OCI-LY7 (cell line): ENCODE data around the gene NCKAP5. TPM values are rescaled to one million over a fixed set of nuclear protein-coding genes. Genes with fewer than 3 reads are reported as not detected.

ENCODE experiments used
- BruUV-seq: library from RNA; stranded (reverse); fragments of 400-500 nt; replicated peaks from 2 replicates; lab custom pipeline; 2021; lab: Mats Ljungman, UMichigan
- CTCF ChIA-PET: fragments of 300-600 bp; sonication (Branson Sonifier 250); formaldehyde crosslinking; loops from one replicate; lab custom pipeline; 2022; ENCODE audit warnings: antibody characterized with exemption; ENCODE audit not compliant: unreplicated experiment; lab: Charles Lee
- POLR2A ChIA-PET: fragments of 300-600 bp; sonication (Branson Sonifier 250); formaldehyde crosslinking; loops from one replicate; lab custom pipeline; 2022; ENCODE audit warnings: antibody characterized with exemption; lab: Charles Lee
- DNase-seq: peaks from one replicate; pipeline ENCODE4 v3.0.0-alpha.2; 2015; ENCODE audit warnings: low spot score
- H2AFZ ChIP-seq: fragments of 200-600 bp; sonication (generic), shearing (Covaris generic); 2 replicates; pipeline ENCODE4 v1.6.1; 2014; ENCODE audit warnings: mild to moderate bottlenecking, antibody characterized with exemption, low read length, moderate library complexity
- H3K27ac ChIP-seq: fragments of 200-600 bp; sonication (generic); 2 replicates; pipeline ENCODE4 v1.5.1; 2014; ENCODE audit warnings: mixed run types, low read depth, mild to moderate bottlenecking, moderate library complexity, low read length, inconsistent platforms; ENCODE audit not compliant: poor library complexity, severe bottlenecking
- H3K36me3 ChIP-seq: fragments of 200-600 bp; sonication (generic); 2 replicates; pipeline ENCODE4 v1.6.1; 2014; ENCODE audit warnings: mild to moderate bottlenecking, antibody characterized with exemption, low read length, moderate library complexity, mixed read lengths; ENCODE audit not compliant: insufficient read depth
- H3K4me1 ChIP-seq: fragments of 200-600 bp; sonication (generic); 2 replicates; pipeline ENCODE4 v1.5.1; 2014; ENCODE audit warnings: mild to moderate bottlenecking, low read length; ENCODE audit not compliant: insufficient read depth, poor library complexity, severe bottlenecking
- H3K4me2 ChIP-seq: fragments of 200-600 bp; sonication (generic); 2 replicates; pipeline ENCODE4 v1.6.1; 2014; ENCODE audit warnings: mild to moderate bottlenecking, low read length
- H3K4me3 ChIP-seq: fragments of 200-600 bp; sonication (generic); 2 replicates; pipeline ENCODE4 v1.5.1; 2014; ENCODE audit warnings: mild to moderate bottlenecking, low read depth, low read length; ENCODE audit not compliant: poor library complexity, severe bottlenecking
- H3K79me2 ChIP-seq: fragments of 200-600 bp; sonication (generic); 2 replicates; pipeline ENCODE4 v1.6.1; 2016; ENCODE audit warnings: low read depth, mild to moderate bottlenecking, low read length, moderate library complexity, mixed read lengths; ENCODE audit not compliant: insufficient read depth
- H3K9me2 ChIP-seq: fragments of 200-600 bp; sonication (generic); 2 replicates; pipeline ENCODE4 v1.6.1; 2016; ENCODE audit warnings: mild to moderate bottlenecking, low read length, mixed read lengths; ENCODE audit not compliant: insufficient read depth
- H3K9me3 ChIP-seq: fragments of 200-600 bp; sonication (generic); 2 replicates; pipeline ENCODE4 v1.6.1; 2014; ENCODE audit warnings: mild to moderate bottlenecking, mixed run types, low read length, mixed read lengths
- H4K20me1 ChIP-seq: fragments of 200-600 bp; sonication (generic); 2 replicates; pipeline ENCODE4 v1.6.1; 2014; ENCODE audit warnings: mild to moderate bottlenecking, antibody characterized with exemption, low read length, moderate library complexity, mixed read lengths; ENCODE audit not compliant: insufficient read depth
- CTCF ChIP-seq: fragments of 200-600 bp; sonication (generic); conservative IDR thresholded peaks from 2 replicates; pipeline ENCODE4 v1.5.1; 2014; ENCODE audit warnings: mild to moderate bottlenecking, antibody characterized with exemption, low read length, moderate library complexity, mixed read lengths
- EZH2phosphoT487 ChIP-seq: fragments of 200-600 bp; sonication (generic); IDR thresholded peaks from 2 replicates; pipeline ENCODE4 v1.6.1; 2018; ENCODE audit warnings: low read depth, borderline replicate concordance, mild to moderate bottlenecking, mixed run types, antibody characterized with exemption, low read length, moderate library complexity, mixed read lengths
- intact Hi-C: fragments of 100-400 bp; cut with micrococcal nuclease; formaldehyde crosslinking; loops from one replicate; pipeline ENCODE4 v1.10.0; 2022; ENCODE audit not compliant: unreplicated experiment
- total RNA-seq, 2 experiments: library from RNA; depleted of rRNA in 1 of 2; stranded (reverse); fragments of >200 nt in 1 of 2; shearing (Covaris generic) in 1 of 2; gene quantifications; 2 replicates each; pipeline ENCODE4 v1.2.3, GENCODE V29; 2014 to 2022

NCKAP5 gene
- total RNA-seq, 2 experiments from 2014 or later = not detected

- Histone ChIP-seq H3K9me2 (no peaks in the 10 kb centered on the region), H3K4me2 (no peak overlapping the region), H3K4me1 (no peaks in the 10 kb centered on the region), H3K4me3 (no peak overlapping the region), H3K36me3 (no peaks in the 10 kb centered on the region), H4K20me1 (no peaks in the 10 kb centered on the region), H3K9me3 (no peaks in the 10 kb centered on the region), H3K27ac (no peak overlapping the region), H3K79me2 (no peaks in the 10 kb centered on the region), H2AFZ (no peak overlapping the region)
- BruUV-seq = no TSS peak
- no peak for DNase-seq
- intact Hi-C loops = no loop called here
- CTCF ChIA-PET = no interaction called here
- POLR2A ChIA-PET = no interaction called here
- TF ChIP-seq CTCF (no peak), EZH2phosphoT487 (no peak)
Observed at GRCh38 chr2:133322909-133323308, 245.4 kb downstream of the NCKAP5 start.

- Histone ChIP-seq H3K79me2 (no peaks in the 10 kb centered on the region), H3K27ac (no peak overlapping the region), H3K4me3 (no peak overlapping the region), H4K20me1 (no peaks in the 10 kb centered on the region), H2AFZ (no peak overlapping the region), H3K9me3 (no peaks in the 10 kb centered on the region), H3K9me2 (no peaks in the 10 kb centered on the region), H3K36me3 (no peaks in the 10 kb centered on the region), H3K4me1 (no peaks in the 10 kb centered on the region), H3K4me2 (no peak overlapping the region)
- DNase-seq = no peak
- no peak for TF ChIP-seq CTCF
- no peak for TF ChIP-seq EZH2phosphoT487
- POLR2A ChIA-PET = interaction anchor here (0.9 kb wide), 1 partner anchor 13 kb away, joined by 3 read pairs; no protein-coding TSS in a partner anchor
- BruUV-seq = no TSS peak
- intact Hi-C loops = no loop called here
- CTCF ChIA-PET = no interaction called here
Observed at GRCh38 chr2:133317178-133317577, 251.1 kb downstream of the NCKAP5 start.

- CTCF ChIA-PET = no interaction called here
- intact Hi-C loops = no loop called here
- no TSS peak for BruUV-seq
Observed at GRCh38 chr2:133316557-133316956, 251.7 kb downstream of the NCKAP5 start.

More at GRCh38 chr2:133316557-133316956, 251.7 kb downstream of the NCKAP5 start:
- H3K4me2 ChIP-seq = no peak overlapping the region
- H3K79me2 ChIP-seq = no peaks in the 10 kb centered on the region
- no peak overlapping the region for H3K27ac ChIP-seq
- H4K20me1 ChIP-seq = no peaks in the 10 kb centered on the region
- H2AFZ ChIP-seq = no peak overlapping the region
- H3K9me3 ChIP-seq = no peaks in the 10 kb centered on the region
- no peaks in the 10 kb centered on the region for H3K36me3 ChIP-seq
- DNase-seq = no peak
- no peak for TF ChIP-seq CTCF
- H3K4me1 ChIP-seq = no peaks in the 10 kb centered on the region
- H3K4me3 ChIP-seq = no peak overlapping the region
- POLR2A ChIA-PET = interaction anchor here (0.9 kb wide), 1 partner anchor 12 kb away, joined by 3 read pairs; no protein-coding TSS in a partner anchor
- H3K9me2 ChIP-seq = no peaks in the 10 kb centered on the region
